GM19452 (cell line): ENCODE results near the gene BRME1.
"Not testable (repeated sequence)": the region's sequence is repeated elsewhere in the genome, so short reads cannot be mapped to it uniquely, and the experiment has no call there.

Experiments
- ATAC-seq: cut with Tn5 transposase; IDR thresholded peaks from one replicate; pipeline ENCODE4 v1.9.1; 2021; ENCODE audit not compliant: unreplicated experiment

The BRME1 gene

DNA sequence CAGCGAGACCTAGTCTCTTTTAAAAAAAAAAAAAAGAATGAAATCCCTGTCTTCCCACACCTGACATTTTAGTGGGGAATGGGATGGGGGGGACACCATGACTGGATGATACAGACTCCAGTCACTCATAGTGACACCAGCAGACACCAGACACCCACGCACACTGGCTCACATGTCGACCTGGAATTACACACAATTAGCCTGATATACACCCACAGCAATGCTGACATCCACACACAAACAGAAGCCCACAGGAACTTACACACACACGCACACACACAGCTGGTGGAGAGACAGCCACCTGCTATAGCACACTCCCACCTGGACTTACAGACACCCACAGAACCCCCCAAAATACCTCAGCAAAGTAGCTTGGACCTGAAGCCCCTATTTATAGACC is 37.3 kb downstream of the BRME1 start:
- ATAC-seq: no peak

DNA sequence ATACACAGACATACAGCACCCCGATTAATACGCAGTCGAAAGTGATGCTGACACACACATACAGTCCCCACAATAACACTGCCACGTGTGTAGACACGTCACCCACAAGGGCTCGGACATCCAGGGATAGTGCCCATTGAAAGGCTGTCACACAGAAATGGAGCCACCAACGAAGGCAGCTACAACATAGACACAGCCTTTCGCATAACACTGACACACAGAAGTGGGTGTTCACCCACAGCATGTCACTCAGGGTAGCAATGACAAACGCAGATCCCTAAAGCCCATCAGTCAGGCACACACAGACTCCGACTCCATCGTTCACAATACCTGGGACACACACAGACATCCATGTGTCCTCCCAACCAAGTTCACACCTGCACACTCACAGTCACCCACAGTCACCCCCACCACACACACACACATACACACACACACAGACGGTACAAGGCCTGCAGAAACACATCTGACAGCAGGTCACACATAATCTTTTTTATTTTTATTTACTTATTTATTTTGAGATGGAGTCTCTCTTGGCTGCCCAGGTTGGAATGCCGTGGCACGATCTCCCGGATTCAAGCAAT is 39.4 kb downstream of the BRME1 start:
- no peak for ATAC-seq

DNA sequence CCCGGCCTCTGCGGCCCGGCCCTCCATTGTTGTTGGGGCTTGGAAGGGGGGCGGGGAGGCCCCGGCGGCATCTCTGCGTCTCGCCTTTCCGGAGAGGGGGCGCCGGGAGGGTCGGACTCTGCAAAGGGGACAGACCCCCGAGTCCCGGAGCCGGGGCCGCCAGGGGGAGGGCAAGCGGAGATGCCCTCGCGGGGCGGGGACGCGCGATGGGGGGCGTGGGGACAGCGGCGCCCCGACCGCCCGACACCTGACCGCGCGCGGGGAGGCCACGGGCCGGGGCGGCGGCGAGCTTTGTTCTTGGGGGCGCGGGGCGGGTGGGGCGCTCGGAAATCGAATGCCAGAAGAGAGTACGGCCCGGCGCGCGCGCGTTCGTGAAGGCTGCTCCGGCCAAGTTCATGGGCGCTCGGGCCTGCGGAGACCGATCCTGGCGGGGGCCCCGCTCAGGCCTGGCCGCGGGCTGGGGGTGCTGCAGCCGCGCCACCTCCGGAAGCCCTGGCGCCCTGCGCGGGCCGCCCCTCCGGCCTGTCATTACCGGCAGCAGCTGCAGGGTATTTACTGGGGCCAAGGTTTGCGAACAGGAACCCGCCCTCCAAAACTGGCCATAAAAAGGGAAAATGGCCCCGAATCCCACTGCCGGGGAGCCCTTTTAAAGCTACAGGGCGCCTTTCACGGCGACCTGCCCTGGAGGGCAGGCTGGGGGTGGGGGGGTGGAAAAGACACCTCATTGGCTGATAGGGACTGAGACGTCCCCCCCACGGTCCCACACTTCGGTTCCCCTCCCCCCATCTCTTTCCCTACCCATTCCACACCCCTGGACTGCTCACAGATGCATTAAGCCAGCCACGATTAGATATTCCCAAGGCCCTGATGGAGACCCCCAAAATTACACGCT is 40.1 kb downstream of the BRME1 start:
- ATAC-seq: no peak

DNA sequence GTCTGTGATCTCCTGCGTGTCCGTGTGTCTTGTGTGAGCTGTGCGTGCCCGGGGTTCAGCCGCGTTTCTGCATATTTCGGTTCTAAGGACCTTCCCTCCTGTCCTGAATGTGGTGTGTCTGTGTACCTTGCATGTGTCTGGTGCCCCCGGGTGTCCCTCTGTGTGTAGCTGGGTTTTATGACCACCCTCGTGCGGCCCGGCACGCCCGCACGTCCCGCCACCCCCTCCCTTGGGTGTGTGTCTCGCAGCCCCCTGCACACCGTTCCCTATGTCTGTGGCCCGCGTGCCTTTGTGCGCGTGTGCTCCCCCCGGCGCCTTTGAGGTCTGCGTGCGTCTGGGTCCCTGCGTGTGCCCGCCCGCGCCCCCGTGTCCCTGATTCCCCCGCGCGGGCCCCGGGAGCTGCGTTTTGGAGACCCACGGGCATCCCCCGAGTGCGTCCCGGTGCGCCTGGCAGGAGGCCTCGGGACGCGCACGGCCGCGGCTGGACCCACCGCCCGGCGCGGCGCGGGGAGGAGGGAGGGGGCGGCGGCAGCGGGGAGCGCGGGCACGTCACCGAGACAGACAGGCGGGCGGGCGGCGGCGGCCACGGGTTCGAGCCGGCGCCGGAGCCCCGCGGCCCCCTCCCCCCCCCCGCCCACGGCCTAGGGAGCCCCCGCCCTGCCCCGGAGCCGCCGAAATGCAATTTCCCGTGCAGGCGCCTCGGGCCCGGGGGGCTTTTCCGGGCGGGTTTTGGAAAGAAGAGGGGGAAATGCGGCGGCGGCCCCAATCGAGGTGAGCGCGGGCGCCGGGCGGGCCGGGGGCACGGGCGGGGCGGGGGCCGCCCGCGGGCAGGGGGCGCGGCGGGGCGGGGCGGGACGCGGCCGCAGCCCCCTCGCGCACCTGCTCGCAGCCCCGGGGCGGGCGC is 41.0 kb downstream of the BRME1 start:
- no peak for ATAC-seq

DNA sequence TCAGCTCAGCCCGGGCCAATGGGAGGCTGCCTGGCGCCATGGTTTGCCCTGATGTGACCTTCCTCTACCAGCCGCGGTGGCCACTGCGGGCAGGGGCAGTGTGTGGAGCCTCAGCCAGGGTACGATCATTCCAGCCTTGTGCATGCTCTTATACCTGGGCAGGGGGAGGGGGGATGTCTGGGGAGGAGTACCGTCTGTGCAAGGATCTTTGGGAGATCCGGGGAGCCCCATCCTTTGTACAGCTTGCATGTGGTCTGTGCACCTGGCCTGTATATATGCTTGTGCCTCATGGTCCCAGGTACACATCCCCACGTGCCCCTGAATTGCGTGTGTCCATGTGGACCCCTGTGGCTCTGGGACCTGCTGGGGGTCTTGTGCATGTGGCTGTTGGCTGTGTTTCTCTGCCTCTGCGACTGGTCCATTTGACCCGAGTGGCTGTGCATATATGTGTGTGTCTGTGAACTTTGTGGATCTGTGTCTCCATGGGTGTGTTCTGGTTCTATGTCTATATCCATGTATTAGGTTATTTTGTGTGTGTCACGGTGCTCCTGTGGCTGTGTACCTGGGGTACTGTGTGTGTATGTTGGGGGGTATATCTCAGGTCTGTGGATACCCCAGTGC is 41.8 kb downstream of the BRME1 start:
- ATAC-seq: no peak

DNA sequence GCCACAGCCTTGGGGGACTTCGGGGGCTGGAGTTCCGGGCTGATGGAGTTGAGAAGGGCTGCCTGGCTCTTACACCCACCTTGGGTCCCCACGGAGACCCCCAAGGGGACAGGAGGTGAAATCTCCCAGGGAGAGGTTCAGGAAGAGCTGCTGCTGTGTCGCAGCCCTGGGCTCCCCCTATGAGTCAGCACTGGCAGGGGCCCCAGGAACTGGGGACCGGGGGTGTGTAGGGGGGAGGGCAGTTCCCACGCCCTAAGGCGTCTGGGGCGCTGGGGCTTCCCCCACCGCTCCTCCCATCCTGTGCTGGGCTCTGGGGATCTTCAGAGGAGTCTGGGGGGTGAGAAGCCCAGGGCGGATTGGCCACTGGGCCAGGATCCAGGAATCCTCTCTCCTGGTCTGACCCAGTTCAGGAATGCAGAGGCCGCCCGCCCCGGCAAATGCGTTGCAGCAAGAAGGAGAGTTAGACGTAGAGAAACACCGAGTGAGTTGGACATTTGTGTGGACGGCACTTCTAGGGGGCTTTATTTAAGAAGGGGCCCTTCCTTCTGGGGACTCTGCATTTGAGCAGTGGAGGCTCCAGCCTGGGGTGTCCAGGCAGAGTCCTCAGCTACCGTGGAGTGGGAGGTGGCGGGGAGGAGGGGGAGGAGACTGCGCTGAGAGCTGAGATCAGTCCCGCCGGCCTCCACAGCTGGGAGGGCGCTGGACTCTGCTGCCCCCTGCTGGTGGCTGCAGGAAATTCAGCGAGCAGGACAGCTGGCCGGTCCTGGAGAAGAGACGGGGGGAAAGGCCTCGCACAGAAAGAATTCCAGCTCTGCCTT is 44.0 kb downstream of the BRME1 start:
- peak; percentile 68 for ATAC-seq

DNA sequence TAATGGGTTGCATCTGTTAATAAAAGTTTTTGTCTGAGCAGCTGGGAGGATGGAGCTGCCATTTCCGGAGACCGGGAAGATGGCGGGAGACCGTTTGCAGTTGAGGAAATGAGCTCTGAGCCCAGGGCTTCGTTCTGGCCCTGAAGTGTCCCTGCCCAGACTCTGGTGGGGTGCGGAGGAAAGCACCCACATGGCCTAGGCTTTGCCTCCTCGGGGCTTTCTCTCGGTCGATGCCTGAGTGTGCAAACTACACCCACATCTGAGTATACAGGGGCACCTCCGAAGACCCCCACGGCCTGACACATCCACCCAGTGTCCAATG is 44.6 kb downstream of the BRME1 start:
- no peak for ATAC-seq

DNA sequence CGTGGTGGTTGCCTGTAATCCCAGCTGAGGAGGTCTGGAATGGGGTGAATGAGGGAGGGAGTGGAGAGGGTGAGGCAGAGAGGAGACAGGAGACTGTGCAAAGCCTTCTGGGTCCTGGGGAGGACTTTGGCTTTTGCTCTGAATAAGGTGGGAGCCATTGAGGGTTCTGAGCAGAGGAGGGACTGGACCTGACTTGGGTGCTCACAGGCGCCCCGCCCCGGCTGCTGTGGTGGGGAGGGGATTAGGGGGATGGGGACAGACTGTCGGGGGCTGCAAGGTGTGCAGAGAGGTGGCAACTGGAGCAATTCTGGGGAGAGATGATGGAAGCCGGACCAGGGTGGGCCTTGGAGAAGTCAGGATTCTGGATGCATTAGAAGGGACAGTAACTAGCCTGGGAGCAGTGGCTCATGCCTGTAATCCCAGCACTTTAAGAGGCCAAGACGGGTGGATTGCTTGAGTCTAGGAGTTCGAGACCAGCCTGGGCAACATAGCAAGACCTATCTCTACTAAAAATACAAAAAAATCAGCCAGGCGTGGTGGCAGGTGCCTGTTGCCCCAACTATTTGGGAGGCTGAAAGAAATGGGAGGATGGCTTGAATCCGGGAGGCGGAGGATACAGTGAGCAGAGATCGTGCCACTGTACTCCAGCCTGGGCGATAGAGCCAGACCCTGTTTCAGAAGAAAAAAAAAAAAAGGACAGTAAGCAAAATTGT is 45.1 kb downstream of the BRME1 start:
- no peak for ATAC-seq

DNA sequence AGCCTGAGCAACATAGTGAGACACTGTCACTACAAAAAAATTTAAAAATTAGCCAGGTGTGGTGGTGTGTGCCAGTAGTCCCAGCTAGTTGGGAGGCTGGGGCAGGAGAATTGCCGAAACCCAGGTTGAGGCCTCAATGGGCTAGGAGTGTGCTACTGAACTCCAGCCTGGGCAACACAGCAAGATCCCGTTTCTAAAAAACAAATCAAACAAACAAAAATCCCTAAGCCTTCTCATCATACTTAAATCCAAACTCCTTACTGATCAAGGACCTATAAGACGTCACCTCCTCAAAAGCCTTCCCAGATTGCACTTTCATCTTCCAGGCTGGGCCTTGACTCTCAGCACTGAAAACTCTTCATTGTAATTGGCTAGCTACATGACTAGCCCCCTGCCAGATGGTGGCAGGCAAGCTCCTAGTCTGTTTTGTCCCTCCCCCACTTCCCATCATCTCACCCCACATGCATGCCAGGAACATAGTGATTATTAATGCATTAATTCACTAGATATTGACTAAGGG is 46.5 kb downstream of the BRME1 start:
- ATAC-seq: no peak

DNA sequence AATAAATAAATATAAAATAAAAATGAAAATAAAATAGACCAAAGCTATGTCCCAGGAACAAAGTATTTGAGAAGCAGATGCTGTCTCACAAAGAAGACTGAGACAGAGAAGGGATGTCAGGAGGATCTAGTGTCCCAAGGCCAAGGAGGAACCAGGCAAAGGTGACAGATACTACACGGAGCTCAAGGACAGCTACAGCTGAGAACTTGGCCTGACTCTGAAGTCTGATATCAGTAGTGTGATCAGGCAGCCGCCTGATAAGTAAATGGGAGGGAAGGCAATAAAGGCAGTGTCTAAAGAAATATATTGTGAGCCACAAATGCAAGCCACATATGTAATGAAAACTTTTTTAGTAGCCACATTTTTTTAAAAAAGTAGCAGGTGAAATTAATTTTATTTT is 49.4 kb downstream of the BRME1 start:
- ATAC-seq: no peak

DNA sequence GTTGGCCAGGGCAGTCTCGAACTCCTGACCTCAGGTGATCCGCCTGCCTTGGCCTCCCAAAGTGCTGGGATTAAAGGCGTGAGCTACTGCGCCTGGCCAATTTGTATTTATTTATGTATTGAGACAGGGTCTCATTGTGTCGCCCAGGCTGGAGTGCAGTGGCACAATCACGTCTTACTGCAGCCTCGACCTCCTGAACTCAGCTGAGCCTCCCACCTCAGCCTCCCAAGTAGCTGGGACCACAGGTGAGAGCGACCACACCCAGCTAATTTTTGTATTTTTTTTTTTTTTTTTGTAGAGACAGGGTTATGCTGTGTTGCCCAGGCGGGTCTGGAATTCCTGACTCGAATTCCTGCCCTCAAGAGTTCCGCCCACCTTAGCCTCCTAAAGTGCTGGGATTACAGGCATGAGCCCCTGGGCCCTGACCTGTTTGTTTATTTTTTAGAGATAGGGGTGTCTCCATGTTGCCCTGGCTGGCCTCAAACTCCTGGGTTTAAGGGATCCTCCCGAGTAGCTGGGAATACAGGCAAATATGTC is 53.7 kb downstream of the BRME1 start:
- ATAC-seq: not testable (repeated sequence)

DNA sequence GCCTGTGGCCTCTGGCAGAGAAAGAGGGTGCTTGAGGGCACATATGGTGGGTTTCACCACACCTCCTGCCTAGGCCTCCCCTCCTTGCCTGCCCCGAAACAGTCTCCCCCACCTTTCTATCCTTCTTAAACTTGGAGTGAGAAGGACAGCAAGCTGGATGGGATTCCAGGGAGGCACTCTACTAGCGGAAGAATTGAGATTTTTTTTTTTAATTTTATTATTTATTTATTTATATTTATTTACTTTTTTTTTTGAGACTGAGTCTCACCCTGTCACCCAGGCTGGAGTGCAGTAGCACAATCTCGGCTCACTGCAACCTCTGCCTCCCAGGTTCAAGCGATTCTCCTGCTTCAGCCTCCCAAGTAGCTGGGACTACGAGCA is 54.2 kb downstream of the BRME1 start:
- ATAC-seq: not testable (repeated sequence)

DNA sequence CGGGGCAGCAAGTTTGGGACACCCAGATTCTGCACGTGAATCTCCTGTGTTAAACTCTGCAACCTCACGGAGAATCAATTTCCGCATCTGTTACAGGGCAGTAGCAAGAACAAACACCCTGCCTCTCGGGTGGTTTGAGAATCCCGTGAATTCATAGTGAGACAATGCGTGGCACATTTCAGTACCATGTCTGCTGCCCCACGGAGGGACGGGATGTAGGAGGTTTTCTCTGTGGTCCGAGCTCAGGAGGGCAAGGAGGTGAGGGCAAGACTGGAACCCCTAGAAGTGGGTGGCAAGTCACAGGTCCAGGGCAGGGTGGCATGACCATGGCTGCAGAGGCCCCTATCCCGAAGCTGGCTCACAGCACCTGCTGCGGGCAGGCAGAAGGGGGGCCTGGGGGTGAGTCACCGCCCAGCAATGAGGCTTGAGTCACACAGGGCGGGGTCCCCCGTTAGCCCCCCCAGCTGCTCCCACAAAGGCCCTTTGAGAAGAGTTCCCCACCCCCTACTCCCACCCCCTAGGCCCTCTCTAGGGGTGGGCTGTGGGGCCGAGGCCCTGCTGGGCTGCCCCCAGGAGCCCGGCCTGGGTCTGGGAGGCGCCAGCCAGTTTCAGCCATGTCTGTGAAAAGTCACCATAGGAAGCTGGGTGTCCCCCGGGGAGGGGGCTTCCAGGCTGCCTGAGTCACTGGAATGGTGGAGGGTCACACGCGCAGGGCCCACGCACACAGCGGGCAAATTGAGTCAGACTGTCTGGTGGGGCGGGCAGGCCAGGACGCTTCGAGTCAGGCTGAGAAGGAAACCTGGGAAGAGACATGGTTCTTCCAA is 54.8 kb downstream of the BRME1 start:
- no peak for ATAC-seq

DNA sequence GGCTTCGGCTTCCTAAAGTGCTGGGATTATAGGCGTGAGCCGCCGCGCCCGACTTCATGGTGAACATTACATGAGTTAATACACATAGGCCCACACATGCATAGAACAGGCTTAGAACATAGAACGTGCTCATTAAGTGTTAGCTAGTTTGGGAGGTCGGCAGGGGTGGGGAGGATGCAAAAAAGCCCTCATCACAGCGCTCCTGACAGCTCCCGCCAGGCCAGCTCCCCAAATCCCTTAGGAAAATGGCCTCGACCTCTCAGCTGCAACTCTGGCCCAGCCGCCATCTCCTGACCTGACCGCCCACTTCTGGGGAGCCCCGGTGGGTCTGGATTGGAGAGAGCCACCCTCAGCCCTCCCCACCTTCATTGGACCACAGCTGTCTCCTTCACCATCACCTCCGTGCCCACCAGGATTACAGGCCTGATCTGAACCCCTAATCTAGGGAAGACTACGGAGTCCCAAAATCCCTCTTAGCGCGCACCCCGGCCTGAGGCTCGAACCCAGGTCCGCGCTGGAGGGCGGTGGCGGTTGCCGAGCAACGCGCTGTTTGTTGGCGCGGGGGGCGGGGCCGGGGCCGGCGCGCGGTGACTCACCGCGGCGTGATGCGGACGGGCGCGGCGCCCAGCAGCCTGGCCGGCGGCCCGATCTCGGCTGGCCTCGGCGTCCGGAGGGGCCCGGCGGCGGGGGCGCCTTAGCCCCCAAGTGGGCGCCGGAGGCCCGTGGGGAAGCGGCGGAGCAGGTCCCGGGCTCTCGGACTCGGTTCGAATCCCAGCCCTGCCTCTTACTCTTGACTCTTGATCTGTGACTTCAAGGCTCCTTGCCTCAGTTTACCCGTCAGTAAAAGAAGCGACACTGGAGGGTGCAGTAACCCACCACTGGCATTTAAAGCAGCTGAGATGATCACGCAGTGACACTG is 55.7 kb downstream of the BRME1 start:
- ATAC-seq: no peak

DNA sequence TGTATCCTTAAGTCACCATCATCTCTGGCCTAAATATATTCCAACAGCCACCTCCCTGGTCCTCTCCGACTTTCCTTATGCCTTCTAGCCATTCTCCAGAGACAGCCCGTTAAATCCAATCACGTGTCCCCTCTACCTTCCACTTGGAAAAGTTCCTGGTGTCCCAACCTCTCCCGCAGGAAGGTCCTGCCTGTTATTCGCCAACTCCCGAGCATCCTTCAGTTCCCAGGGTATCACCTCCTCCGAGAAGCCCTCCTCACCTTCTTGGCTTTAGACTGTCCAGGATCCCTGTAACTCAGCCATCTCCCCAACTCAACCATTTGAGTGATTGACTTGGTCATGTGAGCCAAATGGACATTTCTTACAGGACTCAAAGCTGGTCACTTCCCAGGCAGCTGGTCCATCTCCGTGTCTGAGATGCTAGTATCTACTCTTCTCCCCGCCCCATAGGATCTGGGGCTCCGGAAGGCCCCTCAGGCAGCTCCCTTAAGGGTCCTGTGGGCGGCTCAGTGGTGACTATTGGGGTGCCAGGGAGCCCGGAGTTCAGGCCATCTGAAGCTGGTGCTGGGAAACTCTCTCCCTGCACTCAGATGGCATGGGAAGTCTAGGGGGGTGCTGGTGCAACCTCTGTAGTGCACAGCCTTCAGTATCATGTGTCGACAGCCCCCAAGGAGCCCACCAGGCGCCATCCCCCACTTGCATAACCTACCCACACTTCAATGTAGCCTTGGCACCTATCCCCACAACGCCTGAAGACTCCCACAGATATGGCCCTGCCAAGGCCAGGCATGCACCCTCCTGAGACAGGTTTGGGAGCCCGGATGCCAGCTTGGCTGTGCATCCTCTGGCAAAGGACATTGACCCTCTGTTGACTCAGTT is 56.9 kb downstream of the BRME1 start:
- ATAC-seq: no peak

DNA sequence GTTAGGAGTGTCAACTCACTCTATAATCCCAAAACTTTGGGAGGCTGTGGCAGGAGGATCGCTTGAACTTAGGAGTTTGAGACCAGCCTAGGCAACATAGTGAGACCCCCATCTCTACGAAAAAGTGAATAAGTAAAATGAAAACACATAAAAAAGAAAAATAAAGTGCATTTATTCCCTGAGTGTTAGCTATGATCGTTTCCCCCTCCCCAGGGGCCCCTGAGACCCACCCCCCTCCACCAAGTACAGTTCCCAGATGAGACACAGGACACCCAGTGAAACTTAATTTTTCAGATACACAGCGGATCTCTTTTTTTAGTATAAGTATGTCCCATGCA is 57.6 kb downstream of the BRME1 start:
- ATAC-seq: no peak
